WTC11 (cell line): ENCODE results near the gene GJC1. TPM values are rescaled to one million over a fixed set of nuclear protein-coding genes. Genes with fewer than 3 reads are reported as not detected.

Experiments used
- ATAC-seq: fragments of 200-7000 bp; cut with Tn5 transposase; 2 replicates; pipeline ENCODE4 v1.10.0; 2021; ENCODE audit warnings: mild to moderate bottlenecking, moderate library complexity
- CTCF ChIA-PET: fragments of 300-600 bp; sonication (Branson Sonifier 250); formaldehyde crosslinking; loops from one replicate; lab custom pipeline; 2021; ENCODE audit warnings: antibody characterized with exemption; lab: Charles Lee
- POLR2A ChIA-PET: fragments of 350-600 bp; sonication (Branson Sonifier 250); formaldehyde crosslinking; loops from one replicate; lab custom pipeline; 2021; ENCODE audit warnings: antibody characterized with exemption; lab: Charles Lee
- DNase-seq: peaks from one replicate; pipeline ENCODE4 v3.0.0; 2021; ENCODE audit warnings: low spot score
- H3K27ac Mint-ChIP-seq: 2 replicates; pipeline ENCODE4 v1.8.0; 2021; ENCODE audit warnings: mixed read lengths
- H3K27me3 Mint-ChIP-seq: 2 replicates; pipeline ENCODE4 v1.8.0; 2021; ENCODE audit warnings: low read depth, mild to moderate bottlenecking, moderate library complexity, mixed read lengths
- H3K36me3 Mint-ChIP-seq: 2 replicates; pipeline ENCODE4 v1.8.0; 2021; ENCODE audit warnings: mixed read lengths
- H3K4me1 Mint-ChIP-seq: 2 replicates; pipeline ENCODE4 v1.8.0; 2022; ENCODE audit warnings: mixed read lengths
- H3K4me3 Mint-ChIP-seq: 2 replicates; pipeline ENCODE4 v1.8.0; 2021; ENCODE audit warnings: mild to moderate bottlenecking, moderate library complexity, mixed read lengths
- H3K9me3 Mint-ChIP-seq: 2 replicates; pipeline ENCODE4 v1.8.0; 2021; ENCODE audit warnings: mixed read lengths
- CREM ChIP-seq: sonication (generic); formaldehyde crosslinking; IDR thresholded peaks from 2 replicates; pipeline ENCODE4 v1.8.1; 2022; ENCODE audit warnings: mild to moderate bottlenecking, missing genetic modification reagents, moderate library complexity
- ELF4 ChIP-seq: sonication (generic); formaldehyde crosslinking; IDR thresholded peaks from 2 replicates; pipeline ENCODE4 v1.8.1; 2022; ENCODE audit warnings: low read depth, mild to moderate bottlenecking, moderate library complexity, missing genetic modification reagents
- ETV6 ChIP-seq: sonication (generic); formaldehyde crosslinking; IDR thresholded peaks from 2 replicates; pipeline ENCODE4 v1.8.1; 2022; ENCODE audit warnings: mild to moderate bottlenecking, missing genetic modification reagents
- FOXJ3 ChIP-seq: sonication (generic); formaldehyde crosslinking; IDR thresholded peaks from 2 replicates; pipeline ENCODE4 v1.9.0; 2021; ENCODE audit warnings: missing genetic modification reagents, mild to moderate bottlenecking, borderline replicate concordance
- GABPB1 ChIP-seq: sonication (generic); formaldehyde crosslinking; IDR thresholded peaks from 2 replicates; pipeline ENCODE4 v1.8.1; 2023; ENCODE audit warnings: mild to moderate bottlenecking, missing genetic modification reagents
- GTF2I ChIP-seq: fragments of 250-450 bp; sonication (Bioruptor Pico); conservative IDR thresholded peaks from 2 replicates; pipeline ENCODE4 v1.4.0; 2021; ENCODE audit warnings: mild to moderate bottlenecking
- HMGA2 ChIP-seq: fragments of 250-450 bp; sonication (Bioruptor Pico); IDR thresholded peaks from 2 replicates; pipeline ENCODE4 v1.4.0; 2021; ENCODE audit warnings: mild to moderate bottlenecking, moderate library complexity
- MXD4 ChIP-seq: fragments of 250-450 bp; sonication (Bioruptor Pico); IDR thresholded peaks from 2 replicates; pipeline ENCODE4 v1.8.0; 2021; ENCODE audit warnings: mild to moderate bottlenecking, moderate library complexity, borderline replicate concordance
- SMAD4 ChIP-seq: sonication (generic); formaldehyde crosslinking; IDR thresholded peaks from 2 replicates; pipeline ENCODE4 v1.8.0; 2022; ENCODE audit warnings: mild to moderate bottlenecking, missing genetic modification reagents
- SOX15 ChIP-seq: fragments of 250-450 bp; sonication (Bioruptor Pico); IDR thresholded peaks from 2 replicates; pipeline ENCODE4 v1.9.0; 2021; ENCODE audit warnings: mild to moderate bottlenecking
- TEAD1 ChIP-seq: sonication (generic); formaldehyde crosslinking; IDR thresholded peaks from 2 replicates; pipeline ENCODE4 v1.8.0; 2022; ENCODE audit warnings: mild to moderate bottlenecking, missing genetic modification reagents
- TP53 ChIP-seq: sonication (generic); formaldehyde crosslinking; IDR thresholded peaks from 2 replicates; pipeline ENCODE4 v1.8.1; 2023; ENCODE audit warnings: mild to moderate bottlenecking, missing genetic modification reagents
- ZNF121 ChIP-seq: sonication (generic); formaldehyde crosslinking; IDR thresholded peaks from 2 replicates; pipeline ENCODE4 v1.8.0; 2023; ENCODE audit warnings: missing genetic modification reagents
- ZNF219 ChIP-seq: sonication (generic); formaldehyde crosslinking; IDR thresholded peaks from 2 replicates; pipeline ENCODE4 v1.8.0; 2023; ENCODE audit warnings: missing genetic modification reagents, mild to moderate bottlenecking, borderline replicate concordance
- ZNF396 ChIP-seq: fragments of 250-450 bp; sonication (Bioruptor Pico); IDR thresholded peaks from 2 replicates; pipeline ENCODE4 v1.8.0; 2021; ENCODE audit warnings: mild to moderate bottlenecking, moderate library complexity, borderline replicate concordance
- ZNF423 ChIP-seq: fragments of 250-450 bp; sonication (Bioruptor Pico); IDR thresholded peaks from 2 replicates; pipeline ENCODE4 v2.1.2; 2022; ENCODE audit warnings: mild to moderate bottlenecking, moderate library complexity
- total RNA-seq: library from RNA; stranded (reverse); gene quantifications from 3 replicates; pipeline ENCODE4 v1.2.3, GENCODE V29; 2021
- TF ChIP-seq, protein P1 (sequence below): sonication (generic); formaldehyde crosslinking; IDR thresholded peaks from 2 replicates; pipeline ENCODE4 v1.8.1; 2022; ENCODE audit warnings: low read depth, mild to moderate bottlenecking, moderate library complexity, missing genetic modification reagents, borderline replicate concordance
- TF ChIP-seq, protein P2 (sequence below): sonication (generic); formaldehyde crosslinking; IDR thresholded peaks from 2 replicates; pipeline ENCODE4 v1.8.0; 2023; ENCODE audit warnings: missing genetic modification reagents, mild to moderate bottlenecking, borderline replicate concordance
- TF ChIP-seq, protein P3 (sequence below): sonication (generic); formaldehyde crosslinking; IDR thresholded peaks from 2 replicates; pipeline ENCODE4 v1.8.1; 2022; ENCODE audit warnings: low read depth, missing genetic modification reagents, borderline replicate concordance
- TF ChIP-seq, protein P4 (sequence below): fragments of 200-600 bp; IDR thresholded peaks from 2 replicates; pipeline ENCODE4 v1.8.0; 2022; ENCODE audit warnings: antibody characterized with exemption
- TF ChIP-seq, protein P5 (sequence below): sonication (generic); formaldehyde crosslinking; conservative IDR thresholded peaks from 2 replicates; pipeline ENCODE4 v1.8.1; 2023; ENCODE audit warnings: mild to moderate bottlenecking, low read depth, missing genetic modification reagents, moderate library complexity

Gene GJC1
- total RNA-seq, 1 experiment from 2014 or later, result 104 TPM

DNA sequence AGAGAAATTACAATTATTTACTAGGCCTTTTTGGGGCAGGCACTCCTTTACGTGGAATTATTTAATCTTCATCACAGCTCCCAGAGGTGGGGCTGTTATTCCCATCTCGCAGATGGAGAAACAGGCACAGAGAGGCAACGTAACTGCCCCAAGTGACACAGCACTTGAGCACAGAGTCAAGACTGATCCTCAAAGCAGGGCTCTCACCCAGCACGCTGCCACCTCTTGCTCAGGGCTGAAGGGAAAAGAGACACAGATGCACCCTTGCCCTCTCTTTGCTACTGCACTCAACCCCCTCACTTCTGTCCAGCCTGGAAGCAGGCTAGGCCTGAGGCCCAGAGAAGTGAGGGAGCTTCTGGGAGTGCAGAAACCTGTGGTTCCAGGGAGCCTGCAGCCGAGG, 66.9 kb downstream of the GJC1 start:
- Mint-ChIP-seq H3K27me3 (peaks cover 51% of the 10 kb centered on the region), H3K4me3 (no peak overlapping the region), H3K9me3 (no peaks in the 10 kb centered on the region), H3K36me3 (no peaks in the 10 kb centered on the region), H3K27ac (no peak overlapping the region), H3K4me1 (peaks cover 11% of the 10 kb centered on the region)
- CTCF ChIA-PET, result interaction anchor here (0.6 to 3.7 kb wide), 8 partner anchors 8 to 378 kb away, joined by 3 to 16 read pairs (median 4); no protein-coding TSS in a partner anchor
- POLR2A ChIA-PET, result no interaction called here
- no peak for ATAC-seq
- TF ChIP-seq, protein P1, sequence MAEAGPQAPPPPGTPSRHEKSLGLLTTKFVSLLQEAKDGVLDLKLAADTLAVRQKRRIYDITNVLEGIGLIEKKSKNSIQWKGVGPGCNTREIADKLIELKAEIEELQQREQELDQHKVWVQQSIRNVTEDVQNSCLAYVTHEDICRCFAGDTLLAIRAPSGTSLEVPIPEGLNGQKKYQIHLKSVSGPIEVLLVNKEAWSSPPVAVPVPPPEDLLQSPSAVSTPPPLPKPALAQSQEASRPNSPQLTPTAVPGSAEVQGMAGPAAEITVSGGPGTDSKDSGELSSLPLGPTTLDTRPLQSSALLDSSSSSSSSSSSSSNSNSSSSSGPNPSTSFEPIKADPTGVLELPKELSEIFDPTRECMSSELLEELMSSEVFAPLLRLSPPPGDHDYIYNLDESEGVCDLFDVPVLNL (CRISPR knock-in tag), result no peak
- TF ChIP-seq ZNF423 (CRISPR knock-in tag) (no peak), GABPB1 (CRISPR knock-in tag) (no peak), FOXJ3 (CRISPR knock-in tag) (no peak), ZNF121 (no peak), CREM (CRISPR knock-in tag) (no peak), ZNF219 (CRISPR knock-in tag) (no peak), SMAD4 (CRISPR knock-in tag) (no peak), MXD4 (CRISPR knock-in tag) (no peak), TEAD1 (CRISPR knock-in tag) (no peak), ZNF396 (no peak), ETV6 (no peak)
- TF ChIP-seq, protein P2, sequence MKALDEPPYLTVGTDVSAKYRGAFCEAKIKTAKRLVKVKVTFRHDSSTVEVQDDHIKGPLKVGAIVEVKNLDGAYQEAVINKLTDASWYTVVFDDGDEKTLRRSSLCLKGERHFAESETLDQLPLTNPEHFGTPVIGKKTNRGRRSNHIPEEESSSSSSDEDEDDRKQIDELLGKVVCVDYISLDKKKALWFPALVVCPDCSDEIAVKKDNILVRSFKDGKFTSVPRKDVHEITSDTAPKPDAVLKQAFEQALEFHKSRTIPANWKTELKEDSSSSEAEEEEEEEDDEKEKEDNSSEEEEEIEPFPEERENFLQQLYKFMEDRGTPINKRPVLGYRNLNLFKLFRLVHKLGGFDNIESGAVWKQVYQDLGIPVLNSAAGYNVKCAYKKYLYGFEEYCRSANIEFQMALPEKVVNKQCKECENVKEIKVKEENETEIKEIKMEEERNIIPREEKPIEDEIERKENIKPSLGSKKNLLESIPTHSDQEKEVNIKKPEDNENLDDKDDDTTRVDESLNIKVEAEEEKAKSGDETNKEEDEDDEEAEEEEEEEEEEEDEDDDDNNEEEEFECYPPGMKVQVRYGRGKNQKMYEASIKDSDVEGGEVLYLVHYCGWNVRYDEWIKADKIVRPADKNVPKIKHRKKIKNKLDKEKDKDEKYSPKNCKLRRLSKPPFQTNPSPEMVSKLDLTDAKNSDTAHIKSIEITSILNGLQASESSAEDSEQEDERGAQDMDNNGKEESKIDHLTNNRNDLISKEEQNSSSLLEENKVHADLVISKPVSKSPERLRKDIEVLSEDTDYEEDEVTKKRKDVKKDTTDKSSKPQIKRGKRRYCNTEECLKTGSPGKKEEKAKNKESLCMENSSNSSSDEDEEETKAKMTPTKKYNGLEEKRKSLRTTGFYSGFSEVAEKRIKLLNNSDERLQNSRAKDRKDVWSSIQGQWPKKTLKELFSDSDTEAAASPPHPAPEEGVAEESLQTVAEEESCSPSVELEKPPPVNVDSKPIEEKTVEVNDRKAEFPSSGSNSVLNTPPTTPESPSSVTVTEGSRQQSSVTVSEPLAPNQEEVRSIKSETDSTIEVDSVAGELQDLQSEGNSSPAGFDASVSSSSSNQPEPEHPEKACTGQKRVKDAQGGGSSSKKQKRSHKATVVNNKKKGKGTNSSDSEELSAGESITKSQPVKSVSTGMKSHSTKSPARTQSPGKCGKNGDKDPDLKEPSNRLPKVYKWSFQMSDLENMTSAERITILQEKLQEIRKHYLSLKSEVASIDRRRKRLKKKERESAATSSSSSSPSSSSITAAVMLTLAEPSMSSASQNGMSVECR (CRISPR knock-in tag), result no peak
- TF ChIP-seq, protein P3, sequence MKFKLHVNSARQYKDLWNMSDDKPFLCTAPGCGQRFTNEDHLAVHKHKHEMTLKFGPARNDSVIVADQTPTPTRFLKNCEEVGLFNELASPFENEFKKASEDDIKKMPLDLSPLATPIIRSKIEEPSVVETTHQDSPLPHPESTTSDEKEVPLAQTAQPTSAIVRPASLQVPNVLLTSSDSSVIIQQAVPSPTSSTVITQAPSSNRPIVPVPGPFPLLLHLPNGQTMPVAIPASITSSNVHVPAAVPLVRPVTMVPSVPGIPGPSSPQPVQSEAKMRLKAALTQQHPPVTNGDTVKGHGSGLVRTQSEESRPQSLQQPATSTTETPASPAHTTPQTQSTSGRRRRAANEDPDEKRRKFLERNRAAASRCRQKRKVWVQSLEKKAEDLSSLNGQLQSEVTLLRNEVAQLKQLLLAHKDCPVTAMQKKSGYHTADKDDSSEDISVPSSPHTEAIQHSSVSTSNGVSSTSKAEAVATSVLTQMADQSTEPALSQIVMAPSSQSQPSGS (CRISPR knock-in tag), result no peak
- TF ChIP-seq, protein P4, sequence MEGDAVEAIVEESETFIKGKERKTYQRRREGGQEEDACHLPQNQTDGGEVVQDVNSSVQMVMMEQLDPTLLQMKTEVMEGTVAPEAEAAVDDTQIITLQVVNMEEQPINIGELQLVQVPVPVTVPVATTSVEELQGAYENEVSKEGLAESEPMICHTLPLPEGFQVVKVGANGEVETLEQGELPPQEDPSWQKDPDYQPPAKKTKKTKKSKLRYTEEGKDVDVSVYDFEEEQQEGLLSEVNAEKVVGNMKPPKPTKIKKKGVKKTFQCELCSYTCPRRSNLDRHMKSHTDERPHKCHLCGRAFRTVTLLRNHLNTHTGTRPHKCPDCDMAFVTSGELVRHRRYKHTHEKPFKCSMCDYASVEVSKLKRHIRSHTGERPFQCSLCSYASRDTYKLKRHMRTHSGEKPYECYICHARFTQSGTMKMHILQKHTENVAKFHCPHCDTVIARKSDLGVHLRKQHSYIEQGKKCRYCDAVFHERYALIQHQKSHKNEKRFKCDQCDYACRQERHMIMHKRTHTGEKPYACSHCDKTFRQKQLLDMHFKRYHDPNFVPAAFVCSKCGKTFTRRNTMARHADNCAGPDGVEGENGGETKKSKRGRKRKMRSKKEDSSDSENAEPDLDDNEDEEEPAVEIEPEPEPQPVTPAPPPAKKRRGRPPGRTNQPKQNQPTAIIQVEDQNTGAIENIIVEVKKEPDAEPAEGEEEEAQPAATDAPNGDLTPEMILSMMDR, result no peak
- DNase-seq, result no peak

DNA sequence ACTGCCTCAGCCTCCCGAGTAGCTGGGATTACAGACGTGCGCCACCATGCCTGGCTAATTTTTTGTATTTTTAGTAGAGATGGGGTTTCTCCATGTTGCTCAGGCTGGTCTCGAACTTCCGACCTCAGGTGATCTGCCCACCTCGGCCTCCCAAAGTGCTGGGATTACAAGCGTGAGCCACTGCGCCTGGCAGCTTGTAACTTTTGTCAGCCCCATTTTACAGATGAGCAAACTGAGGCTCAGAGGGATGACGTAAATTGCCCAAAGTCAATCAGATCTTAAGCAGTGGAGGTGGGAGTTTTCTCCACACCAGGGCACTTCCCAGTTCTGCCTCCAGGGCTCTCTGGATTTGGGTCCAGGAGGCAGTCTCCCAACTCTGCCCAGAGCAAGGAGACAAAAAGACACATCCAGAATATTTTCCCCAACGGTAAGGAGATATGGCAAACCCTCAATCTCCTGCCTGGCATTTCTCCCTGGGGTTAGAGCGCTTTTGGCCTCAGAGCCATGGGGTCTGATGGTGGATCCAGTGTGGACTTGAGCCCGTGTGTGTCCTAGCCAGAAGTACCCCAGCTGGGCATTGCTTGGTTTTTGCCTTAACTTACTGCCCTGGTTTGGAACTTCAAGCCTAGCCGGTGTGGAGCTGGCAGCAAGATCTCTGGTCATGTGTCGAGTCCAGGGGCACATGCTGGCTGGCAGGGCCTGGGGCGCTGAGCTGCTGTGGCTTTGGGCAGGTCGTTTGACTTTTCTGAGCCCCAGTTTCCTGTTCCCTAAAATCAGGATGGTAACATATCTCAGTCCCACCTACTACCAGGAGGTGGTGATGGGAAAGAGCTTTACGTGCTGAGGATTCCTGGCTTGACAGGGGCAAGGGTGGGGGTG, 67.9 kb downstream of the GJC1 start:
- no peaks in the 10 kb centered on the region for H3K36me3 Mint-ChIP-seq
- no peak for DNase-seq
- no peak for ATAC-seq
- no peak overlapping the region for H3K27ac Mint-ChIP-seq
- CTCF ChIA-PET, result interaction anchor here (0.6 to 3.7 kb wide), 11 partner anchors 9 to 377 kb away, joined by 3 to 16 read pairs (median 3); no protein-coding TSS in a partner anchor
- H3K4me3 Mint-ChIP-seq, result no peak overlapping the region
- no peaks in the 10 kb centered on the region for H3K9me3 Mint-ChIP-seq
- H3K27me3 Mint-ChIP-seq, result peaks cover 61% of the 10 kb centered on the region
- peaks cover 6% of the 10 kb centered on the region; the same call in 1 of the 2 replicates for H3K4me1 Mint-ChIP-seq
- POLR2A ChIA-PET, result no interaction called here
- TF ChIP-seq ZNF396 (no peak), SOX15 (CRISPR knock-in tag) (no peak), TP53 (CRISPR knock-in tag) (no peak), GTF2I (CRISPR knock-in tag) (0 out of 2 replicates have a peak, but pooled peaks have one; percentile 9), HMGA2 (CRISPR knock-in tag) (no peak), ELF4 (CRISPR knock-in tag) (no peak)
- TF ChIP-seq, protein P5, sequence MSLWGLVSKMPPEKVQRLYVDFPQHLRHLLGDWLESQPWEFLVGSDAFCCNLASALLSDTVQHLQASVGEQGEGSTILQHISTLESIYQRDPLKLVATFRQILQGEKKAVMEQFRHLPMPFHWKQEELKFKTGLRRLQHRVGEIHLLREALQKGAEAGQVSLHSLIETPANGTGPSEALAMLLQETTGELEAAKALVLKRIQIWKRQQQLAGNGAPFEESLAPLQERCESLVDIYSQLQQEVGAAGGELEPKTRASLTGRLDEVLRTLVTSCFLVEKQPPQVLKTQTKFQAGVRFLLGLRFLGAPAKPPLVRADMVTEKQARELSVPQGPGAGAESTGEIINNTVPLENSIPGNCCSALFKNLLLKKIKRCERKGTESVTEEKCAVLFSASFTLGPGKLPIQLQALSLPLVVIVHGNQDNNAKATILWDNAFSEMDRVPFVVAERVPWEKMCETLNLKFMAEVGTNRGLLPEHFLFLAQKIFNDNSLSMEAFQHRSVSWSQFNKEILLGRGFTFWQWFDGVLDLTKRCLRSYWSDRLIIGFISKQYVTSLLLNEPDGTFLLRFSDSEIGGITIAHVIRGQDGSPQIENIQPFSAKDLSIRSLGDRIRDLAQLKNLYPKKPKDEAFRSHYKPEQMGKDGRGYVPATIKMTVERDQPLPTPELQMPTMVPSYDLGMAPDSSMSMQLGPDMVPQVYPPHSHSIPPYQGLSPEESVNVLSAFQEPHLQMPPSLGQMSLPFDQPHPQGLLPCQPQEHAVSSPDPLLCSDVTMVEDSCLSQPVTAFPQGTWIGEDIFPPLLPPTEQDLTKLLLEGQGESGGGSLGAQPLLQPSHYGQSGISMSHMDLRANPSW (CRISPR knock-in tag), result no peak
- TF ChIP-seq, protein P1 (CRISPR knock-in tag), result no peak
